Endothelial cell of umbilical vein (primary cell): ENCODE measurements around the gene ARFRP1. TPM values are rescaled to one million over a fixed set of nuclear protein-coding genes. Genes with fewer than 3 reads are reported as not detected.
A peak's percentile ranks its signal among the peaks of the same experiment; 100 is the strongest.

ENCODE experiments used
- Bru-seq: library from RNA; stranded (reverse); fragments of 400-500 nt; gene quantifications from one replicate; lab custom pipeline; 2021; lab: Mats Ljungman, UMichigan
- BruChase-seq, 2 experiments: library from RNA; stranded (reverse); fragments of 400-500 nt; gene quantifications; one replicate each; lab custom pipeline; 2021; lab: Mats Ljungman, UMichigan
- BruUV-seq: library from RNA; stranded (reverse); fragments of 400-500 nt; replicated peaks from 2 replicates; lab custom pipeline; 2021; lab: Mats Ljungman, UMichigan
- CTCF ChIA-PET: fragments of 300-600, 350-600 bp; sonication (Branson Sonifier 250); formaldehyde crosslinking; loops from one replicate; lab custom pipeline; 2021; ENCODE audit warnings: antibody characterized with exemption, inconsistent platforms; lab: Charles Lee
- POLR2A ChIA-PET: fragments of 300-600, 350-600 bp; sonication (Branson Sonifier 250); formaldehyde crosslinking; loops from one replicate; lab custom pipeline; 2021; ENCODE audit warnings: antibody characterized with exemption, inconsistent platforms; lab: Charles Lee
- DNase-seq: peaks from one replicate; pipeline ENCODE4 v3.0.0-alpha.2; 2011; ENCODE audit warnings: low read depth, low spot score
- FAIRE-seq: peaks from 2 replicates; lab custom pipeline; 2011; peaks lifted over from hg19 to GRCh38; lab: Jason Lieb, UNC
- H2AFZ ChIP-seq: 2 replicates; pipeline ENCODE4 v1.6.0; 2012; ENCODE audit warnings: low read depth, low read length, control low read depth, inconsistent platforms
- H3K27ac ChIP-seq: 2 replicates; pipeline ENCODE4 v1.5.1; 2011; ENCODE audit warnings: low read depth, mild to moderate bottlenecking, control low read depth, low read length, moderate library complexity; ENCODE audit not compliant: insufficient read depth
- H3K27me3 ChIP-seq, 2 experiments: 2 replicates each; pipeline versions ENCODE4 v1.6.0 to v1.6.1; 2011; ENCODE audit warnings: low read length in 2 of 2, mixed read lengths in 1 of 2; ENCODE audit not compliant: control insufficient read depth in 2 of 2, insufficient read depth in 2 of 2
- H3K36me3 ChIP-seq, 2 experiments: 2 replicates in 1 of 2; 3 replicates in 1 of 2; pipeline ENCODE4 v1.5.1; 2011; ENCODE audit warnings: low read length in 2 of 2, mild to moderate bottlenecking in 1 of 2, moderate library complexity in 1 of 2; ENCODE audit not compliant: control insufficient read depth in 2 of 2, insufficient read depth in 2 of 2; ENCODE audit errors: extremely low read depth in 1 of 2
- H3K4me1 ChIP-seq: 3 replicates; pipeline ENCODE4 v1.5.1; 2011; ENCODE audit warnings: mild to moderate bottlenecking, low read length; ENCODE audit not compliant: control insufficient read depth, insufficient read depth; ENCODE audit errors: extremely low read depth
- H3K4me2 ChIP-seq: 2 replicates; pipeline ENCODE4 v1.6.1; 2011; ENCODE audit warnings: low read length, control low read depth, mixed read lengths; ENCODE audit not compliant: insufficient read depth
- H3K4me3 ChIP-seq, 3 experiments: fragments of 200-600 bp in 1 of 3; sonication (generic), shearing (Covaris generic) in 1 of 3; replicated peaks in 1 of 3; 2 replicates each; pipeline ENCODE4 v1.5.1; 2011 to 2016; ENCODE audit warnings: control low read depth in 3 of 3, low read length in 3 of 3, mild to moderate bottlenecking in 2 of 3, inconsistent platforms in 1 of 3, low read depth in 1 of 3, moderate library complexity in 1 of 3; ENCODE audit not compliant: insufficient read depth in 1 of 3
- H3K79me2 ChIP-seq: 2 replicates; pipeline ENCODE4 v1.6.0; 2012; ENCODE audit warnings: low read length, inconsistent platforms; ENCODE audit not compliant: control insufficient read depth, insufficient read depth
- H3K9ac ChIP-seq: replicated peaks from 2 replicates; pipeline ENCODE3; 2011; ENCODE audit warnings: low read length, control low read depth; ENCODE audit not compliant: insufficient read depth; ENCODE audit errors: extremely low read depth
- H3K9me1 ChIP-seq: replicated peaks from 3 replicates; pipeline ENCODE4 v1.6.0; 2011; ENCODE audit warnings: mild to moderate bottlenecking, low read length; ENCODE audit not compliant: control insufficient read depth, insufficient read depth; ENCODE audit errors: extremely low read depth
- H3K9me3 ChIP-seq: replicated peaks from 2 replicates; pipeline ENCODE4 v1.5.1; 2012; ENCODE audit warnings: low read length, inconsistent platforms; ENCODE audit not compliant: control insufficient read depth, insufficient read depth
- H4K20me1 ChIP-seq: replicated peaks from 2 replicates; pipeline ENCODE3; 2011; ENCODE audit warnings: mild to moderate bottlenecking, low read length; ENCODE audit not compliant: control insufficient read depth, insufficient read depth; ENCODE audit errors: extremely low read depth
- EZH2 ChIP-seq: IDR thresholded peaks from 2 replicates; pipeline ENCODE4 v1.6.1; 2012; ENCODE audit warnings: borderline replicate concordance, low read depth, mild to moderate bottlenecking, moderate library complexity, low read length, inconsistent platforms; ENCODE audit not compliant: severe bottlenecking
- GATA2 ChIP-seq: IDR thresholded peaks from 2 replicates; pipeline ENCODE4 v1.7.0; 2011; ENCODE audit warnings: low read depth, mild to moderate bottlenecking, moderate library complexity, mixed read lengths, low read length; ENCODE audit not compliant: insufficient read length, insufficient read depth
- MAX ChIP-seq: IDR thresholded peaks from 2 replicates; pipeline ENCODE4 v1.6.1; 2011; ENCODE audit not compliant: insufficient read depth, insufficient read length
- POLR2A ChIP-seq: IDR thresholded peaks from 2 replicates; pipeline ENCODE4 v1.6.1; 2012; ENCODE audit warnings: low read depth, mild to moderate bottlenecking, control low read depth, low read length
- POLR2AphosphoS5 ChIP-seq: IDR thresholded peaks from 2 replicates; pipeline ENCODE4 v1.6.1; 2012; ENCODE audit warnings: low read depth, mild to moderate bottlenecking, control low read depth, low read length, moderate library complexity; ENCODE audit not compliant: insufficient read depth
- dilution Hi-C: fragments of 300-500 bp; cut with MboI; formaldehyde crosslinking; loops from one replicate; pipeline ENCODE4 v1.15.0; 2019; ENCODE audit warnings: low sequenced_read_pairs; ENCODE audit not compliant: extremely low pct_ligation_motif_present
- intact Hi-C: fragments of 100-400 bp; cut with micrococcal nuclease; formaldehyde crosslinking; loops from one replicate; pipeline ENCODE4 v1.10.0; 2022
- long read RNA-seq: library from polyadenylated mRNA; stranded (forward); transcript quantifications from one replicate; pipeline ENCODE4 v2.0.0, GENCODE V29; 2021
- polyA minus RNA-seq, 3 experiments: library from RNA; depleted of rRNA, polyadenylated mRNA; stranded (reverse); fragments of >200 nt; gene quantifications; 1 replicate in 1 of 3; 2 replicates in 2 of 3; pipeline ENCODE4 v1.2.3, GENCODE V29; 2011
- polyA plus RNA-seq, 4 experiments: library from polyadenylated mRNA; depleted of rRNA in 3 of 4; stranded (reverse) in 3 of 4; unstranded in 1 of 4; fragments of >200 nt; gene quantifications; 2 replicates each; pipeline versions ENCODE4 v1.2.1 to v1.2.3, GENCODE V29; 2011 to 2012; ENCODE audit warnings: missing spikeins in 1 of 4
- total RNA-seq: library from RNA; stranded (reverse); gene quantifications from 2 replicates; pipeline ENCODE4 v1.2.3, GENCODE V29; 2021

The ARFRP1 gene
- total RNA-seq (51.6 and 56.3 TPM in 2 replicates), polyA plus RNA-seq (37.0 and 48.7 TPM in 2 replicates), polyA minus RNA-seq (19.9 and 33.6 TPM in 2 replicates), Bru-seq, nascent RNA (percentile 59 among the genes with signal in this experiment), BruChase-seq, experiment 1, labeled RNA remaining after a 6-hour chase (percentile 75 among the genes with signal in this experiment), BruChase-seq, experiment 2, labeled RNA remaining after a 2-hour chase (percentile 78 among the genes with signal in this experiment)
- 41.4 and 44.3 TPM in 2 replicates for polyA plus RNA-seq (2011; cell fraction: cytosol; rRNA removed)
- 67.4 and 69.3 TPM in 2 replicates for polyA plus RNA-seq (2011; cell fraction: nucleus; rRNA removed)
- 27.5 and 41.6 TPM in 2 replicates for polyA plus RNA-seq (2012)
- 14.3 TPM for polyA minus RNA-seq (2011; cell fraction: cytosol; rRNA and poly(A)+ RNA removed)
- polyA minus RNA-seq (2011; cell fraction: nucleus; rRNA and poly(A)+ RNA removed): 25.8 and 29.8 TPM in 2 replicates
- long read RNA-seq, transcript ARFRP1-214 (8 exons, 2,559 nt): major isoform, 34 of 132 reads
- long read RNA-seq, partial matches to known transcripts: 15 of 132 reads
- long read RNA-seq, other reads (novel, unspliced or antisense): 63 of 132 reads

- FAIRE-seq (peak; percentile 82), DNase-seq (peak; percentile 81)
Measured at GRCh38 chr20:63707558-63708300, at the start of gene ARFRP1, which contains the start of gene ZGPAT. TSS of gene ARFRP1 (minus strand) at chr20:63707976. CDS start at chr20:63707091, 885 bp downstream. TSS of gene ZGPAT (plus strand) at chr20:63708039. CDS start at chr20:63708581, 542 bp downstream.

More at GRCh38 chr20:63707558-63708300, at the start of gene ARFRP1, which contains the start of gene ZGPAT:
- no TSS peak for BruUV-seq
- H3K27me3 ChIP-seq: no peaks in the 10 kb centered on the region
- H3K9me3 ChIP-seq: no peaks in the 10 kb centered on the region
- dilution Hi-C loops: no loop called here
- peak within 1 kb of the TSS; percentile 73 for H3K9ac ChIP-seq
- ChIA-PET POLR2A (interaction anchor here (0.6 to 1.8 kb wide), 3 partner anchors 8 to 49 kb away, joined by 3 to 9 read pairs (median 8); partner anchors contain the start of gene RTEL1), CTCF (interaction anchor here (0.6 to 2.8 kb wide), 18 partner anchors 10 to 266 kb away, joined by 3 to 19 read pairs (median 5); partner anchors contain the start of genes GMEB2, LIME1, RTEL1 and SLC2A4RG)
- intact Hi-C loops: loop anchor here (1.0 to 5.0 kb wide), 5 partner anchors 33 to 250 kb away; partner anchors contain the start of genes GMEB2, RTEL1, TPD52L2 and UCKL1
- H3K27ac ChIP-seq: peak within 1 kb of the TSS; percentile 29
- peaks cover 13 to 28% of the 10 kb centered on the region in 2 experiments for H3K36me3 ChIP-seq
- H3K4me1 ChIP-seq: peaks cover 14% of the 10 kb centered on the region
- peak within 1 kb of the TSS; percentile 62 to 77 (median 70) for H3K4me3 ChIP-seq
- TF ChIP-seq POLR2A (peak; percentile 44), EZH2 (no peak), GATA2 (no peak), MAX (peak; percentile 3), POLR2AphosphoS5 (peak; percentile 84)
- peak within 1 kb of the TSS; percentile 64 for H3K4me2 ChIP-seq
- H3K79me2 ChIP-seq: peaks cover 64% of the 10 kb centered on the region
- peak within 1 kb of the TSS; percentile 12 for H2AFZ ChIP-seq
- H3K9me1 ChIP-seq: no peaks in the 10 kb centered on the region
- H4K20me1 ChIP-seq: no peaks in the 10 kb centered on the region
